SK-N-SH (cell line): ENCODE data around the gene TOX2. TPM values are rescaled to one million over a fixed set of nuclear protein-coding genes. Genes with fewer than 3 reads are reported as not detected.
A peak's percentile ranks its signal among the peaks of the same experiment; 100 is the strongest.

Experiments
- CTCF ChIA-PET: fragments of 300-600, 350-600 bp; formaldehyde crosslinking; extraction: SDS; loops from one replicate; lab custom pipeline; 2021; lab: Yijun Ruan, JAX
- POLR2A ChIA-PET: fragments of 350-600 bp; sonication (Branson Sonifier 250); formaldehyde crosslinking; extraction: SDS; loops from one replicate; lab custom pipeline; 2020; ENCODE audit warnings: antibody characterized with exemption, inconsistent platforms; lab: Yijun Ruan, JAX
- DNase-seq: peaks from one replicate; pipeline ENCODE4 v3.0.0; 2012
- H2AFZ ChIP-seq: fragments of 200-600 bp; sonication (generic); 2 replicates; pipeline ENCODE4 v1.8.1; 2016; ENCODE audit warnings: antibody characterized with exemption, mild to moderate bottlenecking, low read depth
- H3F3A ChIP-seq: fragments of 200-600 bp; sonication (generic); replicated peaks from 2 replicates; pipeline ENCODE3; 2016; ENCODE audit warnings: antibody characterized with exemption, mild to moderate bottlenecking; ENCODE audit not compliant: insufficient read depth
- H3K27ac ChIP-seq, 2 experiments: fragments of 200-500 bp in 1 of 2; fragments of 200-600 bp in 1 of 2; sonication (Bioruptor generic) in 1 of 2; sonication (generic), shearing (Covaris generic) in 1 of 2; 2 replicates each; pipeline versions ENCODE4 v1.5.1 to v1.6.1; 2014 to 2016; ENCODE audit warnings: low read depth in 2 of 2, inconsistent platforms in 1 of 2, low read length in 1 of 2, mild to moderate bottlenecking in 1 of 2, mixed read lengths in 1 of 2
- H3K27me3 ChIP-seq: fragments of 200-600 bp; sonication (generic), shearing (Covaris generic); 2 replicates; pipeline ENCODE4 v1.6.1; 2016; ENCODE audit warnings: mixed run types; ENCODE audit not compliant: insufficient read depth
- H3K36me3 ChIP-seq, 2 experiments: fragments of 200-500 bp in 1 of 2; fragments of 200-600 bp in 1 of 2; sonication (Bioruptor generic) in 1 of 2; sonication (generic) in 1 of 2; replicated peaks in 1 of 2; 2 replicates each; pipeline versions ENCODE3 to v1.5.1; 2014 to 2016; ENCODE audit warnings: low read length in 1 of 2, mild to moderate bottlenecking in 1 of 2; ENCODE audit not compliant: insufficient read depth in 2 of 2, control insufficient read depth in 1 of 2
- H3K4me1 ChIP-seq, 2 experiments: fragments of 200-500 bp in 1 of 2; fragments of 200-600 bp in 1 of 2; sonication (Bioruptor generic) in 1 of 2; sonication (generic), shearing (Covaris generic) in 1 of 2; 2 replicates each; pipeline versions ENCODE4 v1.5.1 to v1.6.1; 2014 to 2016; ENCODE audit warnings: low read depth in 1 of 2, low read length in 1 of 2, mixed run types in 1 of 2; ENCODE audit not compliant: insufficient read depth in 2 of 2, control insufficient read depth in 1 of 2
- H3K4me2 ChIP-seq: fragments of 200-600 bp; sonication (generic), shearing (Covaris generic); 2 replicates; pipeline ENCODE4 v1.6.1; 2017; ENCODE audit warnings: mixed run types
- H3K4me3 ChIP-seq, 2 experiments: fragments of 200-500 bp in 1 of 2; fragments of 200-600 bp in 1 of 2; sonication (Bioruptor generic) in 1 of 2; sonication (generic), shearing (Covaris generic) in 1 of 2; 2 replicates each; pipeline versions ENCODE4 v1.5.1 to v1.8.1; 2014 to 2016; ENCODE audit warnings: low read depth in 2 of 2, inconsistent platforms in 1 of 2, low read length in 1 of 2, mild to moderate bottlenecking in 1 of 2, mixed read lengths in 1 of 2, moderate library complexity in 1 of 2
- H3K79me2 ChIP-seq: fragments of 200-600 bp; sonication (generic); 2 replicates; pipeline ENCODE4 v1.8.1; 2017; ENCODE audit warnings: mild to moderate bottlenecking; ENCODE audit not compliant: insufficient read depth
- H3K9ac ChIP-seq: fragments of 200-600 bp; sonication (generic); 2 replicates; pipeline ENCODE4 v1.6.1; 2017; ENCODE audit warnings: mixed run types
- H3K9me2 ChIP-seq: fragments of 200-600 bp; sonication (generic); 2 replicates; pipeline ENCODE4 v1.6.1; 2017; ENCODE audit warnings: mixed run types
- H3K9me3 ChIP-seq: fragments of 200-600 bp; sonication (generic); 2 replicates; pipeline ENCODE4 v1.6.1; 2017; ENCODE audit warnings: mixed run types, mild to moderate bottlenecking, moderate library complexity
- H4K20me1 ChIP-seq: fragments of 200-600 bp; sonication (generic); 2 replicates; pipeline ENCODE4 v1.6.1; 2017; ENCODE audit warnings: mild to moderate bottlenecking, mixed run types; ENCODE audit not compliant: insufficient read depth
- ELF1 ChIP-seq: IDR thresholded peaks from 2 replicates; pipeline ENCODE4 v1.4.0; 2012
- FOSL2 ChIP-seq: IDR thresholded peaks from 2 replicates; pipeline ENCODE4 v1.4.0; 2012; ENCODE audit warnings: low read depth, mild to moderate bottlenecking, moderate library complexity, borderline replicate concordance
- MEF2A ChIP-seq: IDR thresholded peaks from 2 replicates; pipeline ENCODE4 v1.4.0; 2012; ENCODE audit warnings: low read depth, borderline replicate concordance
- NRF1 ChIP-seq: IDR thresholded peaks from 2 replicates; pipeline ENCODE4 v1.6.1; 2012; ENCODE audit warnings: low read depth, mild to moderate bottlenecking, low read length
- RAD21 ChIP-seq: IDR thresholded peaks from 2 replicates; pipeline ENCODE4 v1.6.1; 2012; ENCODE audit warnings: mild to moderate bottlenecking, low read length
- RXRA ChIP-seq: IDR thresholded peaks from 2 replicates; pipeline ENCODE4 v1.4.0; 2012; ENCODE audit warnings: low read depth, mild to moderate bottlenecking, borderline replicate concordance
- SIN3A ChIP-seq: IDR thresholded peaks from 2 replicates; pipeline ENCODE4 v1.6.1; 2012; ENCODE audit warnings: low read depth, mild to moderate bottlenecking, low read length, moderate library complexity, borderline replicate concordance
- SMC3 ChIP-seq: IDR thresholded peaks from 2 replicates; pipeline ENCODE4 v1.6.1; 2012; ENCODE audit warnings: low read depth, low read length, improper control_type of control experiment
- TAF1 ChIP-seq: IDR thresholded peaks from 2 replicates; pipeline ENCODE4 v1.6.1; 2012; ENCODE audit warnings: low read depth, mild to moderate bottlenecking, low read length, moderate library complexity, borderline replicate concordance
- TCF12 ChIP-seq: IDR thresholded peaks from 2 replicates; pipeline ENCODE4 v1.4.0; 2012
- TEAD4 ChIP-seq: IDR thresholded peaks from 2 replicates; pipeline ENCODE4 v1.4.0; 2012; ENCODE audit warnings: mild to moderate bottlenecking, borderline replicate concordance; ENCODE audit not compliant: insufficient read depth
- YY1 ChIP-seq: IDR thresholded peaks from 2 replicates; pipeline ENCODE4 v1.4.0; 2012; ENCODE audit warnings: low read depth, mild to moderate bottlenecking
- WGBS: methylation state at CpG from one replicate; pipeline ENCODE4 v1.1.6; 2017; ENCODE audit warnings: low lambda C conversion rate; 5-methylcytosine and 5-hydroxymethylcytosine counted together
- polyA plus RNA-seq, 3 experiments: library from polyadenylated mRNA; depleted of rRNA; stranded (reverse); fragments of >200 nt; gene quantifications; 2 replicates each; pipeline ENCODE4 v1.2.3, GENCODE V29; 2012
- TF ChIP-seq, protein P1 (sequence below): IDR thresholded peaks from 2 replicates; pipeline ENCODE4; 2012
- TF ChIP-seq, protein P2 (sequence below): IDR thresholded peaks from 2 replicates; pipeline ENCODE4 v1.4.0; 2012; ENCODE audit warnings: low read depth

TOX2 gene
- polyA plus RNA-seq, 1 of the 3 experiments (the other 2 are of a cell fraction) = 15.4 TPM

DNA sequence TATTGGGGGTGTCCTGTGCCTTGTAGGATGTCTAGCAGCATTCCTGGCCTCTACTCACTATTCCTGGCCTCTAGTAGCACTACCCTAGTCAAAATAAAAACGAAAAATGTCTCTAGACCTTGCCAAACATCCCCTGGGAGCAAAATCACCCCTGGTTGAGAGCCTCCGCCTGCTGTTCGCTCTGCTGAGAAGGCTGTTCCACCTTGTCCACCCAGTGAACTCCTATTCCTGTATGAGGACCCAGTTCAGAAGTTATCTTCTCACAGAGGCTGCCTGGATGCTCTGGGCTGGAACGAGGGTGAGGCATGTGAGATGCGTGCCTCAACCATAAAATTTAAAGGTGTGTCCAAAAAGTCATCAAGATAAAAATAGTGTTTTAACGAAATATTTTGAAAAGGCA, 101.9 kb downstream of the TOX2 start (continued):
- TF ChIP-seq MEF2A (no peak), YY1 (no peak), TEAD4 (no peak)

DNA sequence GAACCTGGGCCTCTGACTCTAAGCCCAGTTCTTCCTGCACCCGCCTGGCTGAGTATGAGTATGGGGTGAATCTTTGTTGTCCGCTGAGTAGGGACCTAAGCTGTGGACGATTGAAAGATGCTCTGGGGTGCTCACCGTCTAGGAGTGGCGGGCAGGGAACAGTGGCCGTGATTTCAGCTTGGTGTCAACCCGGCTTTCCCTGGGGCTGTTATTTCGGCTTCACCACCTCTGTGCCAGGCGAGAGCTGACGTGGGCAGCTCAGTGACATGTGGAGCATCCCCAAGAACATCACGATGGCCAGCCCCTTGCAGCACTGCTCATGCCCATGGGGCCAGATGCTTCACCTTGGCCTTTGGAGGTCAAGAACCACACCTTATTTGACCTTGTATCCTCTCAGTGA, 102.6 kb downstream of the TOX2 start:
- Histone ChIP-seq H3K4me3 (no peak overlapping the region), H3K79me2 (no peaks in the 10 kb centered on the region), H3K4me2 (no peak overlapping the region), H4K20me1 (no peaks in the 10 kb centered on the region), H3K36me3 (no peaks in the 10 kb centered on the region)
- 97% methylated on average over 11 of the region's 11 CpGs for WGBS
- no peak for TF ChIP-seq RAD21
- TF ChIP-seq RXRA = no peak
- TF ChIP-seq, all 33 proteins: peak for 0
- ChIA-PET POLR2A (interaction anchor here (1.3 to 2.2 kb wide), 2 partner anchors 16 to 57 kb away, joined by 5 to 8 read pairs; no protein-coding TSS in a partner anchor), CTCF (interaction anchor here (0.5 to 2.4 kb wide), 5 partner anchors 9 to 73 kb away, joined by 3 to 9 read pairs (median 6); no protein-coding TSS in a partner anchor)
- no peak overlapping the region for H3K9ac ChIP-seq
- peaks cover 37 to 83% of the 10 kb centered on the region in 2 experiments for H3K4me1 ChIP-seq
- DNase-seq = no peak
- H3K27ac ChIP-seq = peak overlapping the region in 1 of 2 experiments; percentile 96; a peak in 2 of 4 replicates
- no peaks in the 10 kb centered on the region for H3K27me3 ChIP-seq
- H3K9me2 ChIP-seq = no peaks in the 10 kb centered on the region
- H2AFZ ChIP-seq = no peak overlapping the region
- H3K9me3 ChIP-seq = no peaks in the 10 kb centered on the region
- H3F3A ChIP-seq = peaks cover 5% of the 10 kb centered on the region

DNA sequence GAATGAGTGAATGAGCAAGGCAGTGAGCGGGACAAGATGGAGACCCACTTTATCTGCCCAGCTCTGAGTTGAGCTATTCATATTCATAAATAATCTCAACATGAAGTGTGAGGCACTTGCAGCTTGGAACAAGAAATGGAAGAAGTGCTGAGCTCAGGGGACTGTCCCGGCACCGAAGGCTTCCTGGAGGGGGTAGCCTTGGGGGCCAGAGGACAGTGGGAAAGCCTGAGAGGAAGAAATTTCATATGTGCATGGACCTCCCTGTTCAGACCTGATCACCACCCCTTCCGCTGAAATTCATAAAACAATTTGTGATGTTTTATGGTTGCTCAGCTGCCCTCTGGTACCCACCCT, 103.2 kb downstream of the TOX2 start:
- Histone ChIP-seq H3K4me2 (peak overlapping the region; percentile 65), H3K9me3 (no peaks in the 10 kb centered on the region), H3K79me2 (no peaks in the 10 kb centered on the region), H4K20me1 (no peaks in the 10 kb centered on the region), H3K36me3 (no peaks in the 10 kb centered on the region), H3K9me2 (no peaks in the 10 kb centered on the region), H3K4me3 (no peak overlapping the region), H3K27ac (peak overlapping the region; percentile 72 to 96), H3K27me3 (no peaks in the 10 kb centered on the region), H3K4me1 (peaks cover 37 to 81% of the 10 kb centered on the region in 2 experiments), H3K9ac (no peak overlapping the region), H3F3A (peaks cover 5% of the 10 kb centered on the region), H2AFZ (no peak overlapping the region; the same call in 1 of the 2 replicates)
- TF ChIP-seq TAF1 (no peak), SIN3A (no peak), RXRA (no peak), NRF1 (no peak), SMC3 (no peak), TEAD4 (no peak), YY1 (no peak), ELF1 (no peak), TCF12 (no peak), FOSL2 (no peak)
- TF ChIP-seq, protein P1, sequence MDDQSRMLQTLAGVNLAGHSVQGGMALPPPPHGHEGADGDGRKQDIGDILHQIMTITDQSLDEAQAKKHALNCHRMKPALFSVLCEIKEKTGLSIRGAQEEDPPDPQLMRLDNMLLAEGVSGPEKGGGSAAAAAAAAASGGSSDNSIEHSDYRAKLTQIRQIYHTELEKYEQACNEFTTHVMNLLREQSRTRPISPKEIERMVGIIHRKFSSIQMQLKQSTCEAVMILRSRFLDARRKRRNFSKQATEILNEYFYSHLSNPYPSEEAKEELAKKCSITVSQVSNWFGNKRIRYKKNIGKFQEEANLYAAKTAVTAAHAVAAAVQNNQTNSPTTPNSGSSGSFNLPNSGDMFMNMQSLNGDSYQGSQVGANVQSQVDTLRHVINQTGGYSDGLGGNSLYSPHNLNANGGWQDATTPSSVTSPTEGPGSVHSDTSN = no peak
- TF ChIP-seq, protein P2, sequence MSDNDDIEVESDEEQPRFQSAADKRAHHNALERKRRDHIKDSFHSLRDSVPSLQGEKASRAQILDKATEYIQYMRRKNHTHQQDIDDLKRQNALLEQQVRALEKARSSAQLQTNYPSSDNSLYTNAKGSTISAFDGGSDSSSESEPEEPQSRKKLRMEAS = no peak
- no peak for DNase-seq
- WGBS = 40% methylated on average over 4 of the region's 4 CpGs
- ChIA-PET POLR2A (interaction anchor here (0.7 to 2.2 kb wide), 6 partner anchors 8 to 561 kb away, joined by 3 to 8 read pairs (median 6); partner anchors contain the start of gene SRSF6), CTCF (interaction anchor here (0.7 to 2.6 kb wide), 10 partner anchors 8 to 269 kb away, joined by 3 to 12 read pairs (median 6); no protein-coding TSS in a partner anchor)
